Activated naive CD4-positive, alpha-beta T cell treated with anti-CD3 and anti-CD28 coated beads, Interleukin-2, amount 10 ng/mL, durations not matched to agents 7 days and 5 days (primary cell): ENCODE measurements around the gene SAXO1.

Experiments used
- CTCF ChIA-PET: fragments of 350-600 bp; sonication (Branson Sonifier 250); formaldehyde crosslinking; loops from one replicate; lab custom pipeline; 2021; ENCODE audit warnings: antibody characterized with exemption; lab: Charles Lee
- DNase-seq: peaks from one replicate; pipeline ENCODE4 v3.0.0-alpha.2; 2020
- H3K27ac Mint-ChIP-seq: one replicate; pipeline ENCODE4 v1.8.0; 2021; ENCODE audit warnings: mild to moderate bottlenecking, moderate library complexity, mixed read lengths
- H3K27me3 Mint-ChIP-seq: one replicate; pipeline ENCODE4 v1.8.0; 2021; ENCODE audit warnings: mild to moderate bottlenecking, mixed read lengths
- H3K36me3 Mint-ChIP-seq: one replicate; pipeline ENCODE4 v1.8.0; 2021; ENCODE audit warnings: mixed read lengths
- H3K4me1 Mint-ChIP-seq: one replicate; pipeline ENCODE4 v1.8.0; 2021; ENCODE audit warnings: mixed read lengths
- H3K4me3 Mint-ChIP-seq: one replicate; pipeline ENCODE4 v1.8.0; 2021; ENCODE audit warnings: mild to moderate bottlenecking, moderate library complexity, mixed read lengths
- H3K9me3 Mint-ChIP-seq: one replicate; pipeline ENCODE4 v1.8.0; 2021; ENCODE audit warnings: mixed read lengths

Gene SAXO1

GRCh38 chr9:19033015-19033414 is at the start of gene SAXO1:
Gene SAXO1, minus strand, starts transcription at chr9:19033209. Its CDS starts 301 bp downstream, at chr9:19032908.
- DNase-seq: no peak
- no peaks in the 10 kb centered on the region for H3K4me1 Mint-ChIP-seq
- no peak within 1 kb of the TSS for H3K27ac Mint-ChIP-seq
- H3K9me3 Mint-ChIP-seq: no peaks in the 10 kb centered on the region
- peaks cover 5% of the 10 kb centered on the region for H3K27me3 Mint-ChIP-seq
- H3K4me3 Mint-ChIP-seq: no peak within 1 kb of the TSS
- CTCF ChIA-PET: interaction anchor here (1.0 to 1.5 kb wide), 3 partner anchors 141 to 778 kb away, joined by 3 to 5 read pairs (median 3); no protein-coding TSS in a partner anchor
- no peaks in the 10 kb centered on the region for H3K36me3 Mint-ChIP-seq

- H3K4me1 Mint-ChIP-seq: no peaks in the 10 kb centered on the region
- H3K27ac Mint-ChIP-seq: no peak overlapping the region
- no peaks in the 10 kb centered on the region for H3K9me3 Mint-ChIP-seq
- peaks cover 48% of the 10 kb centered on the region for H3K36me3 Mint-ChIP-seq
- DNase-seq: no peak
- H3K27me3 Mint-ChIP-seq: no peaks in the 10 kb centered on the region
- CTCF ChIA-PET: interaction anchor here (1.5 kb wide), 1 partner anchor 100 kb away, joined by 4 read pairs; no protein-coding TSS in a partner anchor
- no peak overlapping the region for H3K4me3 Mint-ChIP-seq
Measured at GRCh38 chr9:19074836-19075235, 41.8 kb upstream of the SAXO1 start.

- Mint-ChIP-seq H3K4me1 (no peaks in the 10 kb centered on the region), H3K9me3 (no peaks in the 10 kb centered on the region), H3K36me3 (peaks cover 48% of the 10 kb centered on the region), H3K27ac (peak overlapping the region; percentile 2), H3K27me3 (no peaks in the 10 kb centered on the region), H3K4me3 (no peak overlapping the region)
- DNase-seq: no peak
- CTCF ChIA-PET: interaction anchor here (1.2 to 1.5 kb wide), 2 partner anchors 11 to 100 kb away, joined by 4 read pairs; no protein-coding TSS in a partner anchor
Measured at GRCh38 chr9:19074229-19074628, 41.2 kb upstream of the SAXO1 start.

GRCh38 chr9:19057033-19057432 is 24.0 kb upstream of the SAXO1 start:
- CTCF ChIA-PET: interaction anchor here (1.2 to 1.3 kb wide), 3 partner anchors 27 to 408 kb away, joined by 3 to 6 read pairs (median 4); no protein-coding TSS in a partner anchor
- Mint-ChIP-seq H3K27me3 (no peaks in the 10 kb centered on the region), H3K36me3 (peaks cover 54% of the 10 kb centered on the region), H3K9me3 (no peaks in the 10 kb centered on the region), H3K27ac (no peak overlapping the region), H3K4me3 (no peak overlapping the region), H3K4me1 (peaks cover 2% of the 10 kb centered on the region)
- DNase-seq: no peak

GRCh38 chr9:19050637-19051591 is 17.9 kb upstream of the SAXO1 start:
- H3K4me3 Mint-ChIP-seq: peak overlapping the region; percentile 87
- DNase-seq: no peak
- H3K27me3 Mint-ChIP-seq: peaks cover 4% of the 10 kb centered on the region
- H3K9me3 Mint-ChIP-seq: no peaks in the 10 kb centered on the region
- H3K27ac Mint-ChIP-seq: peak overlapping the region; percentile 98
- CTCF ChIA-PET: interaction anchor here (1.6 to 4.1 kb wide), 3 partner anchors 35 to 406 kb away, joined by 4 to 39 read pairs (median 4); no protein-coding TSS in a partner anchor
- peaks cover 35% of the 10 kb centered on the region for H3K4me1 Mint-ChIP-seq
- peaks cover 24% of the 10 kb centered on the region for H3K36me3 Mint-ChIP-seq

GRCh38 chr9:19049917-19050636 is 17.1 kb upstream of the SAXO1 start:
- Mint-ChIP-seq H3K9me3 (no peaks in the 10 kb centered on the region), H3K27ac (peak overlapping the region; percentile 98), H3K4me3 (peak overlapping the region; percentile 87), H3K36me3 (peaks cover 20% of the 10 kb centered on the region), H3K4me1 (peaks cover 35% of the 10 kb centered on the region), H3K27me3 (peaks cover 4% of the 10 kb centered on the region)
- CTCF ChIA-PET: interaction anchor here (1.6 to 4.1 kb wide), 3 partner anchors 36 to 407 kb away, joined by 4 to 39 read pairs (median 19); no protein-coding TSS in a partner anchor
- DNase-seq: peak; percentile 32

- H3K36me3 Mint-ChIP-seq: peaks cover 20% of the 10 kb centered on the region
- CTCF ChIA-PET: interaction anchor here (0.7 to 4.1 kb wide), 15 partner anchors 12 to 416 kb away, joined by 3 to 39 read pairs (median 4); partner anchors contain the start of gene RPS6
- H3K9me3 Mint-ChIP-seq: no peaks in the 10 kb centered on the region
- peaks cover 35% of the 10 kb centered on the region for H3K4me1 Mint-ChIP-seq
- H3K4me3 Mint-ChIP-seq: peak within 1 kb of the TSS; percentile 87
- peak; percentile 96 for DNase-seq
- peak within 1 kb of the TSS; percentile 98 for H3K27ac Mint-ChIP-seq
- H3K27me3 Mint-ChIP-seq: peaks cover 4% of the 10 kb centered on the region
Measured at GRCh38 chr9:19048966-19049916, 16.2 kb upstream of the SAXO1 start, which contains the start of gene RRAGA. Gene RRAGA, plus strand, starts transcription at chr9:19049427. Its CDS starts 233 bp downstream, at chr9:19049660.

- no peaks in the 10 kb centered on the region for H3K36me3 Mint-ChIP-seq
- peaks cover 5% of the 10 kb centered on the region for H3K27me3 Mint-ChIP-seq
- H3K4me1 Mint-ChIP-seq: no peaks in the 10 kb centered on the region
- H3K4me3 Mint-ChIP-seq: no peak overlapping the region
- DNase-seq: no peak
- CTCF ChIA-PET: interaction anchor here (1.3 kb wide), 3 partner anchors 8 to 138 kb away, joined by 4 to 8 read pairs (median 4); partner anchors contain the start of gene RRAGA
- no peak overlapping the region for H3K27ac Mint-ChIP-seq
- no peaks in the 10 kb centered on the region for H3K9me3 Mint-ChIP-seq
Measured at GRCh38 chr9:19036611-19037010, 3.6 kb upstream of the SAXO1 start.

GRCh38 chr9:19032406-19032805 is 603 bp downstream of the SAXO1 start:
- Mint-ChIP-seq H3K36me3 (no peaks in the 10 kb centered on the region), H3K27ac (no peak overlapping the region), H3K4me3 (no peak overlapping the region), H3K4me1 (no peaks in the 10 kb centered on the region), H3K27me3 (peaks cover 10% of the 10 kb centered on the region), H3K9me3 (no peaks in the 10 kb centered on the region)
- DNase-seq: no peak
- CTCF ChIA-PET: interaction anchor here (1.5 kb wide), 1 partner anchor 425 kb away, joined by 3 read pairs; no protein-coding TSS in a partner anchor

GRCh38 chr9:19030899-19031298 is 2.1 kb downstream of the SAXO1 start:
- Mint-ChIP-seq H3K4me1 (peaks cover 2% of the 10 kb centered on the region), H3K36me3 (no peaks in the 10 kb centered on the region), H3K9me3 (no peaks in the 10 kb centered on the region), H3K27ac (no peak overlapping the region), H3K4me3 (no peak overlapping the region), H3K27me3 (peaks cover 11% of the 10 kb centered on the region)
- CTCF ChIA-PET: interaction anchor here (1.0 to 6.5 kb wide), 2 partner anchors 143 to 776 kb away, joined by 3 to 32 read pairs; no protein-coding TSS in a partner anchor
- no peak for DNase-seq

GRCh38 chr9:19028835-19029451 is 4.1 kb downstream of the SAXO1 start:
- DNase-seq: peak; percentile 46
- Mint-ChIP-seq H3K27ac (no peak overlapping the region), H3K4me1 (peaks cover 2% of the 10 kb centered on the region), H3K4me3 (no peak overlapping the region), H3K9me3 (no peaks in the 10 kb centered on the region), H3K27me3 (peaks cover 11% of the 10 kb centered on the region), H3K36me3 (no peaks in the 10 kb centered on the region)
- CTCF ChIA-PET: interaction anchor here (0.5 to 6.5 kb wide), 17 partner anchors 8 to 1218 kb away, joined by 3 to 32 read pairs (median 4); no protein-coding TSS in a partner anchor

GRCh38 chr9:19027825-19028224 is 5.2 kb downstream of the SAXO1 start:
- Mint-ChIP-seq H3K27ac (no peak overlapping the region), H3K4me3 (no peak overlapping the region), H3K4me1 (peaks cover 2% of the 10 kb centered on the region), H3K27me3 (peaks cover 11% of the 10 kb centered on the region), H3K36me3 (no peaks in the 10 kb centered on the region), H3K9me3 (no peaks in the 10 kb centered on the region)
- CTCF ChIA-PET: interaction anchor here (0.7 to 6.5 kb wide), 13 partner anchors 9 to 1217 kb away, joined by 3 to 32 read pairs (median 4); no protein-coding TSS in a partner anchor
- no peak for DNase-seq
